HG03175 (cell line): Measurements from ENCODE around the gene MGAT5.

ENCODE experiments used
- ATAC-seq: cut with Tn5 transposase; IDR thresholded peaks from one replicate; pipeline ENCODE4 v1.9.1; 2021; ENCODE audit warnings: mild to moderate bottlenecking, moderate library complexity; ENCODE audit not compliant: unreplicated experiment

Gene MGAT5

GRCh38 chr2:134253804-134254203 is at the start of gene MGAT5:
Gene MGAT5, plus strand, starts transcription at chr2:134254072. Its CDS starts 332 bp downstream, at chr2:134254404.
- peak; percentile 27 for ATAC-seq

GRCh38 chr2:134205087-134205486 is 48.8 kb upstream of the MGAT5 start:
- ATAC-seq = no peak

GRCh38 chr2:134206031-134206430 is 47.8 kb upstream of the MGAT5 start:
- ATAC-seq = peak; percentile 55

- peak; percentile 31 for ATAC-seq
Observed at GRCh38 chr2:134206573-134206972, 47.3 kb upstream of the MGAT5 start.

GRCh38 chr2:134207589-134208209 is 46.2 kb upstream of the MGAT5 start:
- no peak for ATAC-seq

- no peak for ATAC-seq
Observed at GRCh38 chr2:134208825-134209224, 45.0 kb upstream of the MGAT5 start.

- no peak for ATAC-seq
Observed at GRCh38 chr2:134212746-134213145, 41.1 kb upstream of the MGAT5 start.

GRCh38 chr2:134216152-134216829 is 37.6 kb upstream of the MGAT5 start:
- ATAC-seq = no peak

- no peak for ATAC-seq
Observed at GRCh38 chr2:134217351-134217750, 36.5 kb upstream of the MGAT5 start.

- peak; percentile 82 for ATAC-seq
Observed at GRCh38 chr2:134217924-134218323, 35.9 kb upstream of the MGAT5 start.

- peak; percentile 55 for ATAC-seq
Observed at GRCh38 chr2:134218414-134218813, 35.5 kb upstream of the MGAT5 start.

- ATAC-seq = peak; percentile 52
Observed at GRCh38 chr2:134218930-134219658, 34.8 kb upstream of the MGAT5 start.

- ATAC-seq = no peak
Observed at GRCh38 chr2:134220344-134220974, 33.4 kb upstream of the MGAT5 start.

GRCh38 chr2:134224005-134224404 is 29.9 kb upstream of the MGAT5 start:
- no peak for ATAC-seq

GRCh38 chr2:134225173-134225572 is 28.7 kb upstream of the MGAT5 start:
- no peak for ATAC-seq

- no peak for ATAC-seq
Observed at GRCh38 chr2:134225841-134226240, 28.0 kb upstream of the MGAT5 start.

- ATAC-seq = no peak
Observed at GRCh38 chr2:134226601-134227000, 27.3 kb upstream of the MGAT5 start.

GRCh38 chr2:134227666-134228065 is 26.2 kb upstream of the MGAT5 start:
- ATAC-seq = no peak

GRCh38 chr2:134228493-134228903 is 25.4 kb upstream of the MGAT5 start:
- ATAC-seq = no peak

GRCh38 chr2:134229540-134229939 is 24.3 kb upstream of the MGAT5 start:
- no peak for ATAC-seq

- no peak for ATAC-seq
Observed at GRCh38 chr2:134230885-134231284, 23.0 kb upstream of the MGAT5 start.
